CD14-positive monocyte (primary cell): ENCODE measurements around the gene MAPK1. TPM values are rescaled to one million over a fixed set of nuclear protein-coding genes. Genes with fewer than 3 reads are reported as not detected.
"Not testable (repeated sequence)": the region's sequence is repeated elsewhere in the genome, so short reads cannot be mapped to it uniquely, and the experiment has no call there.

ENCODE experiments used
- DNase-seq, 3 donors: peaks; one replicate each; pipeline ENCODE4 v3.0.0-alpha.2; 2011 to 2022
- H2AFZ ChIP-seq: 2 replicates; pipeline ENCODE4 v1.6.0; 2012; ENCODE audit warnings: mild to moderate bottlenecking, low read depth, low read length, inconsistent platforms; ENCODE audit not compliant: insufficient read depth, poor library complexity, severe bottlenecking
- H3K27ac ChIP-seq, 2 donors: 1 replicate in 1 of 2; 2 replicates in 1 of 2; pipeline ENCODE4 v1.5.1; 2012 to 2013; ENCODE audit warnings: low read length in 2 of 2, control low read depth in 1 of 2, inconsistent platforms in 1 of 2, low read depth in 1 of 2, mild to moderate bottlenecking in 1 of 2
- H3K27me3 ChIP-seq, 2 donors: one replicate each; pipeline versions ENCODE4 v1.6.0 to v1.6.1; 2011 to 2013; ENCODE audit warnings: low read length in 2 of 2; ENCODE audit not compliant: control insufficient read depth in 2 of 2, insufficient read depth in 2 of 2
- H3K36me3 ChIP-seq, 2 donors: replicated peaks in 1 of 2; 1 replicate in 1 of 2; 2 replicates in 1 of 2; pipeline versions ENCODE4 v1.5.1 to v1.6.1; 2012 to 2013; ENCODE audit warnings: low read length in 2 of 2, control low read depth in 1 of 2, inconsistent platforms in 1 of 2, mild to moderate bottlenecking in 1 of 2; ENCODE audit not compliant: insufficient read depth in 2 of 2, control insufficient read depth in 1 of 2
- H3K4me1 ChIP-seq, 2 donors: 1 replicate in 1 of 2; 2 replicates in 1 of 2; pipeline versions ENCODE4 v1.5.1 to v1.6.1; 2012 to 2013; ENCODE audit warnings: low read length in 2 of 2, control low read depth in 1 of 2, inconsistent platforms in 1 of 2, mild to moderate bottlenecking in 1 of 2, moderate library complexity in 1 of 2; ENCODE audit not compliant: insufficient read depth in 2 of 2, control insufficient read depth in 1 of 2
- H3K4me2 ChIP-seq: replicated peaks from 2 replicates; pipeline ENCODE3; 2012; ENCODE audit warnings: low read length, moderate library complexity, mild to moderate bottlenecking; ENCODE audit not compliant: poor library complexity, severe bottlenecking; ENCODE audit errors: extremely low read depth
- H3K4me3 ChIP-seq, 3 experiments: fragments of 200-600 bp in 1 of 3; sonication (generic) in 1 of 3; replicated peaks in 1 of 3; 1 replicate in 2 of 3; 2 replicates in 1 of 3; pipeline ENCODE4 v1.5.1; 2011 to 2013; ENCODE audit warnings: low read length in 3 of 3, mild to moderate bottlenecking in 3 of 3, control low read depth in 2 of 3, low read depth in 2 of 3, inconsistent platforms in 1 of 3, moderate library complexity in 1 of 3
- H3K79me2 ChIP-seq: 2 replicates; pipeline ENCODE4 v1.6.0; 2012; ENCODE audit warnings: mild to moderate bottlenecking, control low read depth, inconsistent platforms, low read length, moderate library complexity; ENCODE audit not compliant: insufficient read depth
- H3K9ac ChIP-seq: 2 replicates; pipeline ENCODE4 v1.6.0; 2017; ENCODE audit warnings: low read length, mild to moderate bottlenecking; ENCODE audit not compliant: insufficient read depth, poor library complexity, severe bottlenecking
- H3K9me3 ChIP-seq, 2 donors: replicated peaks in 1 of 2; 1 replicate in 1 of 2; 2 replicates in 1 of 2; pipeline versions ENCODE4 v1.5.1 to v1.6.1; 2012 to 2013; ENCODE audit warnings: low read length in 2 of 2, control low read depth in 1 of 2; ENCODE audit not compliant: control insufficient read depth in 1 of 2, insufficient read depth in 1 of 2
- H4K20me1 ChIP-seq: 2 replicates; pipeline ENCODE4 v1.6.0; 2012; ENCODE audit warnings: mild to moderate bottlenecking, low read length, control low read depth, moderate library complexity; ENCODE audit not compliant: insufficient read depth
- H3K27ac Mint-ChIP-seq, 7 donors: one replicate each; pipeline ENCODE4 v1.8.0; 2020; ENCODE audit warnings: mild to moderate bottlenecking in 7 of 7, mixed read lengths in 7 of 7, moderate library complexity in 6 of 7, inconsistent platforms in 2 of 7
- H3K27me3 Mint-ChIP-seq, 3 donors: one replicate each; pipeline ENCODE4 v1.8.0; 2021 to 2022; ENCODE audit warnings: low read depth in 3 of 3, mild to moderate bottlenecking in 3 of 3, mixed read lengths in 3 of 3, moderate library complexity in 3 of 3, inconsistent platforms in 1 of 3
- H3K36me3 Mint-ChIP-seq, 2 donors: one replicate each; pipeline ENCODE4 v1.8.0; 2020; ENCODE audit warnings: mixed read lengths in 2 of 2, inconsistent platforms in 1 of 2, mild to moderate bottlenecking in 1 of 2
- H3K4me1 Mint-ChIP-seq: one replicate; pipeline ENCODE4 v1.8.0; 2020; ENCODE audit warnings: mild to moderate bottlenecking, mixed read lengths
- H3K4me3 Mint-ChIP-seq, 2 donors: one replicate each; pipeline ENCODE4 v1.8.0; 2020; ENCODE audit warnings: mild to moderate bottlenecking in 2 of 2, mixed read lengths in 2 of 2, moderate library complexity in 1 of 2
- H3K9me3 Mint-ChIP-seq, 7 donors: one replicate each; pipeline ENCODE4 v1.8.0; 2020 to 2022; ENCODE audit warnings: mixed read lengths in 7 of 7, mild to moderate bottlenecking in 6 of 7, moderate library complexity in 6 of 7, inconsistent platforms in 2 of 7
- CTCF ChIP-seq: fragments of 200-600 bp; IDR thresholded peaks from one replicate; pipeline ENCODE4 v1.8.0; 2022; ENCODE audit warnings: antibody characterized with exemption, mild to moderate bottlenecking
- WGBS: methylation state at CpG from one replicate; pipeline ENCODE4 v1.1.5; 2013; ENCODE audit warnings: missing lambda C conversion rate; ENCODE audit not compliant: insufficient coverage; 5-methylcytosine and 5-hydroxymethylcytosine counted together
- intact Hi-C, 2 donors: fragments of 100-400 bp; cut with micrococcal nuclease; formaldehyde crosslinking; loops; one replicate each; pipeline versions ENCODE4 v1.15.0 to v1.15.1; 2023
- polyA plus RNA-seq, 3 donors: library from polyadenylated mRNA; depleted of rRNA in 1 of 3; unstranded in 2 of 3; stranded (reverse) in 1 of 3; fragments of 300-500 nt in 2 of 3; fragments of >200 nt in 1 of 3; fragmentation: Illumina TruSeq in 2 of 3; gene quantifications; 1 replicate in 2 of 3; 2 replicates in 1 of 3; pipeline ENCODE4 v1.2.3, GENCODE V29; 2012 to 2021

Gene MAPK1
- polyA plus RNA-seq, 3 donors: 47.0 to 148 (median 118) TPM

GRCh38 chr22:21881841-21882753 is 14.7 kb upstream of the MAPK1 start:
- H3K4me1 ChIP-seq: peaks cover 0 to under 1% of the 10 kb centered on the region in 2 donors
- no peak overlapping the region for H2AFZ ChIP-seq
- no peaks in the 10 kb centered on the region for H3K9me3 ChIP-seq
- Mint-ChIP-seq H3K4me1 (peaks cover 3% of the 10 kb centered on the region), H3K36me3 (no peaks in the 10 kb centered on the region), H3K4me3 (no peak overlapping the region), H3K9me3 (peaks cover 0 to 3% (median 1%) of the 10 kb centered on the region in 7 donors), H3K27me3 (peaks cover 1 to 8% (median 3%) of the 10 kb centered on the region in 3 donors), H3K27ac (no peak overlapping the region)
- no peak overlapping the region for H3K4me2 ChIP-seq
- H3K4me3 ChIP-seq: no peak overlapping the region
- H3K9ac ChIP-seq: no peak overlapping the region
- WGBS: 98% methylated on average over 4 of the region's 10 CpGs
- intact Hi-C loops: no loop called here
- TF ChIP-seq CTCF: no peak
- DNase-seq: no peak
- H3K79me2 ChIP-seq: no peaks in the 10 kb centered on the region
- H3K36me3 ChIP-seq: no peaks in the 10 kb centered on the region
- no peaks in the 10 kb centered on the region for H3K27me3 ChIP-seq
- no peak overlapping the region for H3K27ac ChIP-seq
- H4K20me1 ChIP-seq: no peaks in the 10 kb centered on the region

GRCh38 chr22:21876486-21877176 is 9.2 kb upstream of the MAPK1 start:
- H3K4me3 Mint-ChIP-seq: peak overlapping the region in 1 of 2 donors; percentile 64
- no peaks in the 10 kb centered on the region for H3K36me3 Mint-ChIP-seq
- H3K4me3 ChIP-seq: peak overlapping the region in 1 of 3 experiments; percentile 6
- DNase-seq: peak; percentile 38 to 58 (median 57)
- H3K9me3 ChIP-seq: no peaks in the 10 kb centered on the region
- intact Hi-C loops: no loop called here
- H3K79me2 ChIP-seq: no peaks in the 10 kb centered on the region
- H3K27ac Mint-ChIP-seq: peak overlapping the region; percentile 16 to 77 (median 51)
- WGBS: no CpG with 5 or more reads among the region's 4 CpGs
- H3K9ac ChIP-seq: no peak overlapping the region
- no peaks in the 10 kb centered on the region for H3K27me3 ChIP-seq
- H3K27ac ChIP-seq: peak overlapping the region; percentile 4 to 37
- no peaks in the 10 kb centered on the region for H3K36me3 ChIP-seq
- peaks cover 0 to 5% (median 0%) of the 10 kb centered on the region in 7 donors for H3K9me3 Mint-ChIP-seq
- peaks cover 0 to 6% (median 1%) of the 10 kb centered on the region in 3 donors for H3K27me3 Mint-ChIP-seq
- TF ChIP-seq CTCF: no peak
- H4K20me1 ChIP-seq: no peaks in the 10 kb centered on the region
- peaks cover 11% of the 10 kb centered on the region for H3K4me1 Mint-ChIP-seq
- peak overlapping the region; percentile 43 for H3K4me2 ChIP-seq
- H2AFZ ChIP-seq: no peak overlapping the region
- H3K4me1 ChIP-seq: peaks cover 7 to 14% of the 10 kb centered on the region in 2 donors

DNA sequence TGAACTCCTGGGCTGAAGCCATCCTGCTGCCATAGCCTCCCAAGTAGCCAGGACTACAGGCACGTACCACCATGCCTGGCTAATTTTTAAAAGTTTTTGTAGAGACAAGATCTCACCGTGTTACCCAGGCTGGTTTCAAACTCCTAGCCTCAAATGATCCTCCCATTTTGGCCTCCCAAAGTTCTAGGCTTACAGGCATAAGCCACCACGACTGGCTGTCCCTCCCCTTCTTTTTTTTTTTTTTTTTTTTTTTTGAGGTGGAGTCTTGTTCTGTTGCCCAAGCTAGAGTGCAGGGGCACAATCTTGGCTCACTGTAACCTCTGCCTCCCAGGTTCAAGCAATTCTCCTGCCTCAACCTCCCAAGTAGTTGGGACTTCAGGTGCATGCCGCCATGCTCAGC is 7.5 kb upstream of the MAPK1 start:
- peaks cover 11% of the 10 kb centered on the region for H3K4me1 Mint-ChIP-seq
- H3K4me2 ChIP-seq, H3K4me3 Mint-ChIP-seq, H3K9ac ChIP-seq, H3K27ac Mint-ChIP-seq, H3K36me3 ChIP-seq, H4K20me1 ChIP-seq, H2AFZ ChIP-seq, H3K9me3 Mint-ChIP-seq, H3K27ac ChIP-seq, H3K4me3 ChIP-seq, H3K79me2 ChIP-seq, H3K27me3 Mint-ChIP-seq, DNase-seq, H3K36me3 Mint-ChIP-seq, H3K9me3 ChIP-seq, H3K27me3 ChIP-seq: not testable (repeated sequence)
- intact Hi-C loops: loop anchor here in 1 of 2 donors (5.0 kb wide), 1 partner anchor 62 kb away; no protein-coding TSS in a partner anchor
- 80% methylated on average over 1 of the region's 4 CpGs for WGBS
- peaks cover 7 to 14% of the 10 kb centered on the region in 2 donors for H3K4me1 ChIP-seq
